Sigmoid colon (tissue), 7 donors: ENCODE data around the gene FNDC8. TPM values are rescaled to one million over a fixed set of nuclear protein-coding genes. Genes with fewer than 3 reads are reported as not detected.

Experiments
- DNase-seq: peaks from one replicate; pipeline ENCODE4 v3.0.0-alpha.2; 2019
- H3K27ac ChIP-seq, 4 donors: fragments of 200-600 bp; sonication (generic); one replicate each; pipeline ENCODE4 v1.5.1; 2016 to 2019; ENCODE audit warnings: mild to moderate bottlenecking in 1 of 4
- H3K27me3 ChIP-seq, 3 donors: fragments of 200-600 bp; sonication (generic); one replicate each; pipeline ENCODE4 v1.5.1; 2019; ENCODE audit warnings: mild to moderate bottlenecking in 1 of 3
- H3K36me3 ChIP-seq, 4 donors: fragments of 200-600 bp; sonication (generic); one replicate each; pipeline ENCODE4 v1.5.1; 2016 to 2019
- H3K4me1 ChIP-seq, 4 donors: fragments of 200-600 bp; sonication (generic); one replicate each; pipeline ENCODE4 v1.5.1; 2017 to 2019
- H3K4me3 ChIP-seq, 4 donors: fragments of 200-600 bp; sonication (generic); one replicate each; pipeline ENCODE4 v1.5.1; 2017 to 2019; ENCODE audit warnings: mild to moderate bottlenecking in 2 of 4, moderate library complexity in 1 of 4
- H3K9me3 ChIP-seq, 4 donors: fragments of 200-600 bp in 3 of 4; sonication (generic) in 3 of 4; one replicate each; pipeline versions ENCODE4 v1.5.1 to v1.6.1; 2013 to 2019
- EP300 ChIP-seq, 4 donors: sonication (generic); formaldehyde crosslinking; IDR thresholded peaks; one replicate each; pipeline ENCODE4 v1.6.1; 2017; ENCODE audit warnings: antibody characterized with exemption in 4 of 4
- POLR2A ChIP-seq, 2 donors: fragments of 450-650 bp; IDR thresholded peaks; one replicate each; pipeline ENCODE4 v1.6.1; 2016; ENCODE audit warnings: antibody characterized with exemption in 2 of 2, mild to moderate bottlenecking in 2 of 2, moderate library complexity in 2 of 2
- POLR2AphosphoS5 ChIP-seq, 4 donors: sonication (generic); formaldehyde crosslinking; IDR thresholded peaks; one replicate each; pipeline ENCODE4 v1.6.1; 2017; ENCODE audit warnings: antibody characterized with exemption in 4 of 4
- WGBS, 2 donors: extraction: QIAGEN DNeasy Blood & Tissue Kit; methylation state at CpG; one replicate each; pipeline ENCODE4 v1.1.7; 2013; 5-methylcytosine and 5-hydroxymethylcytosine counted together
- intact Hi-C: fragments of 100-400 bp; cut with DNase I; formaldehyde crosslinking; loops from one replicate; pipeline ENCODE4 v1.15.1; 2023
- polyA plus RNA-seq, 3 donors: library from polyadenylated mRNA; stranded (reverse); fragments of 200-250 nt; gene quantifications; one replicate each; pipeline ENCODE4 v1.2.3, GENCODE V29; 2013
- total RNA-seq, 4 donors: library from RNA; depleted of rRNA; stranded (reverse); fragments of >200 nt; gene quantifications; one replicate each; pipeline ENCODE4 v1.1.0, GENCODE V29; 2016
- TF ChIP-seq, protein P1 (sequence below), 4 experiments: fragments of 450-650 bp in 3 of 4; fragments of 200-600 bp in 1 of 4; IDR thresholded peaks; one replicate each; pipeline ENCODE4 v1.5.1; 2016 to 2019; ENCODE audit warnings: antibody characterized with exemption in 4 of 4, mild to moderate bottlenecking in 3 of 4, moderate library complexity in 2 of 4
- donor health status: healthy with polysubstance abuse.
- donor health status: Bipolar disorder and iron deficiency.
- donor health status: healthy.

FNDC8 gene
- total and polyA plus RNA-seq, 7 donors = not detected

DNA sequence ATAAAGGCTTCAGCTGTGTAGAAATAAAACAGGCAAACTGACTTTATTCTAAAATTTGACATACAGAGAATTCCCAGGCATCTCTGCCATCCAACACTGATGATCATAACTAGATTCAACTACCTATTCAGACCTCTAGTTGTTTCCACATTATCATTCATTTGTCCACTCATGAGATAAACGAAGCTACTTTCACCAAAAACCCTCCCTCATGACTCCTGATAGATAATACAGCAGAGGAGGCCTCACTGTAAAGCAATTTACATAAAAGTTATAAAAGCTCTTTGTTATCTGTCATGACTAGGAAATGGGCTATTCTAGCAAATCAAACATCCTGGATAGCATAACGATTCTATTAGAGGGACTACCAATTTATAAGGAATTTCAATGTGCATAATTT is 38.3 kb upstream of the FNDC8 start:
- H3K27me3 ChIP-seq = no peaks in the 10 kb centered on the region
- peaks cover 0 to 37% (median 26%) of the 10 kb centered on the region in 4 donors for H3K4me1 ChIP-seq
- no peak overlapping the region for H3K4me3 ChIP-seq
- 16 to 66% methylated on average over 2 of the region's 2 CpGs for WGBS, 2 donors
- no peaks in the 10 kb centered on the region for H3K9me3 ChIP-seq
- no peak overlapping the region for H3K27ac ChIP-seq
- intact Hi-C loops = no loop called here
- no peak for TF ChIP-seq POLR2AphosphoS5 (IDR thresholded peaks at IDR 0.05)
- no peak for TF ChIP-seq POLR2A (IDR thresholded peaks at IDR 0.05)
- TF ChIP-seq EP300 (IDR thresholded peaks at IDR 0.05) = no peak
- TF ChIP-seq, protein P1, sequence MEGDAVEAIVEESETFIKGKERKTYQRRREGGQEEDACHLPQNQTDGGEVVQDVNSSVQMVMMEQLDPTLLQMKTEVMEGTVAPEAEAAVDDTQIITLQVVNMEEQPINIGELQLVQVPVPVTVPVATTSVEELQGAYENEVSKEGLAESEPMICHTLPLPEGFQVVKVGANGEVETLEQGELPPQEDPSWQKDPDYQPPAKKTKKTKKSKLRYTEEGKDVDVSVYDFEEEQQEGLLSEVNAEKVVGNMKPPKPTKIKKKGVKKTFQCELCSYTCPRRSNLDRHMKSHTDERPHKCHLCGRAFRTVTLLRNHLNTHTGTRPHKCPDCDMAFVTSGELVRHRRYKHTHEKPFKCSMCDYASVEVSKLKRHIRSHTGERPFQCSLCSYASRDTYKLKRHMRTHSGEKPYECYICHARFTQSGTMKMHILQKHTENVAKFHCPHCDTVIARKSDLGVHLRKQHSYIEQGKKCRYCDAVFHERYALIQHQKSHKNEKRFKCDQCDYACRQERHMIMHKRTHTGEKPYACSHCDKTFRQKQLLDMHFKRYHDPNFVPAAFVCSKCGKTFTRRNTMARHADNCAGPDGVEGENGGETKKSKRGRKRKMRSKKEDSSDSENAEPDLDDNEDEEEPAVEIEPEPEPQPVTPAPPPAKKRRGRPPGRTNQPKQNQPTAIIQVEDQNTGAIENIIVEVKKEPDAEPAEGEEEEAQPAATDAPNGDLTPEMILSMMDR (IDR thresholded peaks at IDR 0.05) = no peak
- DNase-seq = no peak
- H3K36me3 ChIP-seq = no peaks in the 10 kb centered on the region

GRCh38 chr17:35084987-35085386 is 36.4 kb upstream of the FNDC8 start:
- Histone ChIP-seq H3K4me3 (no peak overlapping the region), H3K36me3 (no peaks in the 10 kb centered on the region), H3K9me3 (no peaks in the 10 kb centered on the region), H3K27ac (no peak overlapping the region), H3K27me3 (no peaks in the 10 kb centered on the region), H3K4me1 (peaks cover 0 to 46% (median 27%) of the 10 kb centered on the region in 4 donors)
- DNase-seq = no peak
- intact Hi-C loops = loop anchor here (5.0 kb wide), 1 partner anchor 37 kb away; the partner anchor contains the start of gene FNDC8
- WGBS, 2 donors = 18 to 62% methylated on average over 2 of the region's 2 CpGs
- TF ChIP-seq POLR2AphosphoS5 (IDR thresholded peaks at IDR 0.05) (no peak), EP300 (IDR thresholded peaks at IDR 0.05) (no peak), POLR2A (IDR thresholded peaks at IDR 0.05) (no peak)
- TF ChIP-seq, protein P1 (IDR thresholded peaks at IDR 0.05) = no peak

GRCh38 chr17:35086164-35086563 is 35.3 kb upstream of the FNDC8 start:
- no peak for TF ChIP-seq POLR2A (IDR thresholded peaks at IDR 0.05)
- no peaks in the 10 kb centered on the region for H3K27me3 ChIP-seq

GRCh38 chr17:35086931-35087573 is 34.4 kb upstream of the FNDC8 start:
- TF ChIP-seq, protein P1 (IDR thresholded peaks at IDR 0.05) = no peak
- no peak for TF ChIP-seq EP300 (IDR thresholded peaks at IDR 0.05)
- no peak for TF ChIP-seq POLR2A (IDR thresholded peaks at IDR 0.05)
- no peak for TF ChIP-seq POLR2AphosphoS5 (IDR thresholded peaks at IDR 0.05)
- no peak overlapping the region for H3K4me3 ChIP-seq
- H3K36me3 ChIP-seq = no peaks in the 10 kb centered on the region
- H3K4me1 ChIP-seq = peaks cover 0 to 38% (median 16%) of the 10 kb centered on the region in 4 donors
- H3K9me3 ChIP-seq = no peaks in the 10 kb centered on the region
- intact Hi-C loops = loop anchor here (5.0 kb wide), 1 partner anchor 35 kb away; the partner anchor contains the start of gene FNDC8
- DNase-seq = no peak
- H3K27me3 ChIP-seq = no peaks in the 10 kb centered on the region
- H3K27ac ChIP-seq = peak overlapping the region in 2 of 4 donors; percentile 95 to 97
- WGBS, 2 donors = 52 to 75% methylated on average over 8 of the region's 8 CpGs

More at GRCh38 chr17:35086164-35086563, 35.3 kb upstream of the FNDC8 start:
- DNase-seq = no peak
- Histone ChIP-seq H3K27ac (no peak overlapping the region), H3K9me3 (no peaks in the 10 kb centered on the region), H3K4me1 (peaks cover 0 to 46% (median 24%) of the 10 kb centered on the region in 4 donors), H3K4me3 (no peak overlapping the region), H3K36me3 (no peaks in the 10 kb centered on the region)
- intact Hi-C loops = loop anchor here (5.0 kb wide), 1 partner anchor 36 kb away; the partner anchor contains the start of gene FNDC8
- WGBS, 2 donors = 92 to 97% methylated on average over 8 of the region's 8 CpGs

GRCh38 chr17:35087731-35088355 is 33.6 kb upstream of the FNDC8 start:
- 2 to 8% methylated on average over 9 of the region's 9 CpGs for WGBS, 2 donors
- TF ChIP-seq EP300 (IDR thresholded peaks at IDR 0.05) (no peak), POLR2AphosphoS5 (IDR thresholded peaks at IDR 0.05) (no peak), POLR2A (IDR thresholded peaks at IDR 0.05) (no peak)
- TF ChIP-seq, protein P1 (IDR thresholded peaks at IDR 0.05) = no peak
- no peak for DNase-seq
- Histone ChIP-seq H3K4me1 (peaks cover 0 to 31% (median 9%) of the 10 kb centered on the region in 4 donors), H3K27me3 (no peaks in the 10 kb centered on the region), H3K4me3 (peak overlapping the region; percentile 61 to 98 (median 94)), H3K27ac (peak overlapping the region; percentile 84 to 97 (median 96)), H3K9me3 (no peaks in the 10 kb centered on the region), H3K36me3 (no peaks in the 10 kb centered on the region)
- intact Hi-C loops = loop anchor here (1.0 to 5.0 kb wide), 5 partner anchors 25 to 108 kb away; partner anchors contain the start of genes FNDC8, LIG3 and RFFL
